B cell (primary cell): Measurements from ENCODE around the gene AXIN1. TPM values are rescaled to one million over a fixed set of nuclear protein-coding genes. Genes with fewer than 3 reads are reported as not detected.

Experiments
- ATAC-seq: fragments of 200-7000 bp; cut with Tn5 transposase; one replicate; pipeline ENCODE4 v1.10.0; 2021; ENCODE audit warnings: low read depth, mild to moderate bottlenecking, moderate number of reproducible peaks, moderate library complexity
- CTCF ChIA-PET: fragments of 350-600 bp; sonication (Branson Sonifier 250); formaldehyde crosslinking; loops from one replicate; lab custom pipeline; 2021; ENCODE audit warnings: antibody characterized with exemption, inconsistent platforms; lab: Charles Lee
- POLR2A ChIA-PET: fragments of 350-600 bp; sonication (Branson Sonifier 250); formaldehyde crosslinking; loops from one replicate; lab custom pipeline; 2021; ENCODE audit warnings: antibody characterized with exemption; lab: Charles Lee
- DNase-seq: peaks from one replicate; pipeline ENCODE4 v3.0.0; 2013
- H2AFZ ChIP-seq: 2 replicates; pipeline ENCODE4 v1.6.1; 2012; ENCODE audit warnings: mild to moderate bottlenecking, low read depth, low read length; ENCODE audit not compliant: insufficient read depth, poor library complexity, severe bottlenecking
- H3K27ac ChIP-seq, 2 donors: 1 replicate in 1 of 2; 2 replicates in 1 of 2; pipeline ENCODE4 v1.5.1; 2012 to 2013; ENCODE audit warnings: low read length in 2 of 2, mild to moderate bottlenecking in 2 of 2, moderate library complexity in 1 of 2
- H3K27me3 ChIP-seq, 4 experiments: fragments of 200-600 bp in 1 of 4; sonication (generic) in 1 of 4; replicated peaks in 1 of 4; 1 replicate in 2 of 4; 2 replicates in 2 of 4; pipeline versions ENCODE4 v1.6.1 to v1.7.0; 2013 to 2016; ENCODE audit warnings: low read length in 3 of 4, mild to moderate bottlenecking in 2 of 4, mixed read lengths in 1 of 4, moderate library complexity in 1 of 4; ENCODE audit not compliant: insufficient read depth in 4 of 4, control insufficient read depth in 3 of 4; ENCODE audit errors: control extremely low read depth in 1 of 4
- H3K36me3 ChIP-seq, 2 experiments: replicated peaks in 1 of 2; 1 replicate in 1 of 2; 2 replicates in 1 of 2; pipeline versions ENCODE4 v1.6.1 to v1.7.1; 2013; ENCODE audit warnings: low read length in 1 of 2; ENCODE audit not compliant: insufficient read depth in 2 of 2, control insufficient read depth in 1 of 2; ENCODE audit errors: control extremely low read depth in 1 of 2, extremely low read depth in 1 of 2
- H3K4me1 ChIP-seq, 2 donors: fragments of 200-600 bp in 1 of 2; sonication (generic) in 1 of 2; 1 replicate in 1 of 2; 2 replicates in 1 of 2; pipeline versions ENCODE4 v1.5.1 to v1.6.1; 2013 to 2017; ENCODE audit warnings: low read length in 2 of 2; ENCODE audit not compliant: control insufficient read depth in 2 of 2, insufficient read depth in 2 of 2
- H3K4me2 ChIP-seq: replicated peaks from 2 replicates; pipeline ENCODE3; 2012; ENCODE audit warnings: mild to moderate bottlenecking, low read depth, low read length; ENCODE audit not compliant: poor library complexity, severe bottlenecking
- H3K4me3 ChIP-seq, 5 experiments: fragments of 200-600 bp in 1 of 5; sonication (generic) in 1 of 5; 1 replicate in 3 of 5; 2 replicates in 2 of 5; pipeline versions ENCODE4 v1.5.1 to v1.7.0; 2011 to 2016; ENCODE audit warnings: low read length in 4 of 5, mild to moderate bottlenecking in 4 of 5, low read depth in 2 of 5, control low read depth in 1 of 5, moderate library complexity in 1 of 5; ENCODE audit not compliant: insufficient read depth in 1 of 5; ENCODE audit errors: control extremely low read depth in 1 of 5, extremely low read depth in 1 of 5
- H3K79me2 ChIP-seq: fragments of 200-600 bp; sonication (generic); one replicate; pipeline ENCODE4 v1.6.0; 2016; ENCODE audit warnings: low read length; ENCODE audit not compliant: control insufficient read depth, insufficient read depth
- H3K9ac ChIP-seq: fragments of 200-600 bp; sonication (generic); 2 replicates; pipeline ENCODE4 v1.6.1; 2017; ENCODE audit warnings: mild to moderate bottlenecking, low read length, moderate library complexity
- H3K9me3 ChIP-seq, 3 donors: one replicate each; pipeline versions ENCODE4 v1.6.1 to v1.7.1; 2013; ENCODE audit warnings: low read length in 2 of 3; ENCODE audit not compliant: control insufficient read depth in 2 of 3, insufficient read depth in 1 of 3; ENCODE audit errors: control extremely low read depth in 1 of 3
- H4K20me1 ChIP-seq: 2 replicates; pipeline ENCODE4 v1.6.0; 2012; ENCODE audit warnings: mild to moderate bottlenecking, low read length; ENCODE audit not compliant: insufficient read depth, control insufficient read depth, poor library complexity, severe bottlenecking
- H3K27ac Mint-ChIP-seq: one replicate; pipeline ENCODE4 v1.8.0; 2021; ENCODE audit warnings: mixed read lengths
- H3K27me3 Mint-ChIP-seq: one replicate; pipeline ENCODE4 v1.8.0; 2021; ENCODE audit warnings: mixed read lengths
- H3K4me1 Mint-ChIP-seq: one replicate; pipeline ENCODE4 v1.8.0; 2021; ENCODE audit warnings: mixed read lengths
- H3K4me3 Mint-ChIP-seq: one replicate; pipeline ENCODE4 v1.8.0; 2021; ENCODE audit warnings: mixed read lengths
- H3K9me3 Mint-ChIP-seq: one replicate; pipeline ENCODE4 v1.8.0; 2022; ENCODE audit warnings: mixed read lengths; ENCODE audit not compliant: insufficient read depth
- CTCF ChIP-seq: fragments of 200-600 bp; IDR thresholded peaks from one replicate; pipeline ENCODE4 v1.8.0; 2022; ENCODE audit warnings: antibody characterized with exemption, mild to moderate bottlenecking
- EZH2 ChIP-seq: IDR thresholded peaks from 2 replicates; pipeline ENCODE4 v1.6.1; 2012; ENCODE audit warnings: borderline replicate concordance, low read depth, mild to moderate bottlenecking, moderate library complexity, low read length; ENCODE audit not compliant: insufficient read depth, poor library complexity, severe bottlenecking
- WGBS: methylation state at CpG from one replicate; pipeline ENCODE4 v1.1.5; 2013; ENCODE audit warnings: missing lambda C conversion rate; ENCODE audit not compliant: insufficient coverage; 5-methylcytosine and 5-hydroxymethylcytosine counted together
- intact Hi-C: fragments of 100-400 bp; cut with micrococcal nuclease; formaldehyde crosslinking; loops from one replicate; pipeline ENCODE4 v1.10.0; 2022
- polyA plus RNA-seq: library from polyadenylated mRNA; depleted of rRNA; stranded (reverse); fragments of >200 nt; gene quantifications from 2 replicates; pipeline ENCODE4 v1.2.3, GENCODE V29; 2012
- total RNA-seq, 2 donors: library from RNA; stranded (reverse); fragments of 120-200 nt in 1 of 2; gene quantifications; 1 replicate in 1 of 2; 2 replicates in 1 of 2; pipeline versions ENCODE4 v1.2.3 to v1.2.4, GENCODE V29; 2013 to 2022

AXIN1 gene
- total and polyA plus RNA-seq, 2 donors (not counting 1 experiment from before 2014, with no cell fraction given): 39.0 to 40.8 TPM

GRCh38 chr16:275041-275641 is 77.4 kb downstream of the AXIN1 start:
- no peaks in the 10 kb centered on the region for H3K9me3 ChIP-seq
- WGBS: 4% methylated on average over 58 of the region's 58 CpGs
- Mint-ChIP-seq H3K9me3 (no peaks in the 10 kb centered on the region), H3K27me3 (peaks cover 25% of the 10 kb centered on the region), H3K27ac (no peak overlapping the region), H3K4me3 (peak overlapping the region; percentile 61), H3K4me1 (peaks cover 7% of the 10 kb centered on the region)
- no peaks in the 10 kb centered on the region for H4K20me1 ChIP-seq
- POLR2A ChIA-PET: no interaction called here
- CTCF ChIA-PET: no interaction called here
- H3K4me3 ChIP-seq: peak overlapping the region in 2 of 5 experiments; percentile 15 to 29
- H3K27me3 ChIP-seq: peaks cover 0 to 29% (median 6%) of the 10 kb centered on the region in 4 experiments
- peak overlapping the region; percentile 62 for H3K4me2 ChIP-seq
- intact Hi-C loops: no loop called here
- peaks cover 0 to 7% of the 10 kb centered on the region in 2 donors for H3K4me1 ChIP-seq
- no peaks in the 10 kb centered on the region for H3K36me3 ChIP-seq
- H3K27ac ChIP-seq: no peak overlapping the region
- DNase-seq: peak; percentile 34
- H2AFZ ChIP-seq: peak overlapping the region; percentile 54
- H3K79me2 ChIP-seq: no peaks in the 10 kb centered on the region
- ATAC-seq: peak; percentile 14
- no peak for TF ChIP-seq EZH2
- TF ChIP-seq CTCF: no peak
- peak overlapping the region; percentile 26 for H3K9ac ChIP-seq

GRCh38 chr16:273547-274421 is 78.7 kb downstream of the AXIN1 start:
- Histone ChIP-seq H3K9me3 (no peaks in the 10 kb centered on the region), H3K4me3 (no peak overlapping the region), H3K9ac (no peak overlapping the region), H3K36me3 (no peaks in the 10 kb centered on the region), H3K27ac (no peak overlapping the region), H3K27me3 (peaks cover 0 to 22% (median 6%) of the 10 kb centered on the region in 4 experiments), H3K4me2 (no peak overlapping the region), H4K20me1 (no peaks in the 10 kb centered on the region), H3K4me1 (peaks cover 0 to 7% of the 10 kb centered on the region in 2 donors), H3K79me2 (no peaks in the 10 kb centered on the region), H2AFZ (no peak overlapping the region)
- no peaks in the 10 kb centered on the region for H3K9me3 Mint-ChIP-seq
- no peak overlapping the region for H3K27ac Mint-ChIP-seq
- H3K27me3 Mint-ChIP-seq: peaks cover 20% of the 10 kb centered on the region
- CTCF ChIA-PET: no interaction called here
- intact Hi-C loops: no loop called here
- H3K4me3 Mint-ChIP-seq: no peak overlapping the region
- TF ChIP-seq EZH2 (no peak), CTCF (no peak)
- DNase-seq (no peak), ATAC-seq (no peak)
- POLR2A ChIA-PET: no interaction called here
- peaks cover 7% of the 10 kb centered on the region for H3K4me1 Mint-ChIP-seq
- WGBS: 83% methylated on average over 25 of the region's 30 CpGs
